Endothelial cell (in vitro differentiated cells): ENCODE data around the gene ARIH2. TPM values are rescaled to one million over a fixed set of nuclear protein-coding genes. Genes with fewer than 3 reads are reported as not detected.

ENCODE experiments used
- DNase-seq: peaks from one replicate; pipeline ENCODE4 v3.0.0; 2021; ENCODE audit warnings: low spot score
- H3K27ac Mint-ChIP-seq: one replicate; pipeline ENCODE4 v1.8.0; 2021; ENCODE audit warnings: mixed read lengths, inconsistent platforms; ENCODE audit not compliant: unreplicated experiment
- H3K27me3 Mint-ChIP-seq: one replicate; pipeline ENCODE4 v1.8.0; 2021; ENCODE audit warnings: mild to moderate bottlenecking, moderate library complexity, mixed read lengths, inconsistent platforms; ENCODE audit not compliant: unreplicated experiment
- H3K36me3 Mint-ChIP-seq: one replicate; pipeline ENCODE4 v1.8.0; 2021; ENCODE audit warnings: mild to moderate bottlenecking, low read depth, mixed read lengths, inconsistent platforms; ENCODE audit not compliant: unreplicated experiment
- H3K4me1 Mint-ChIP-seq: one replicate; pipeline ENCODE4 v1.8.0; 2021; ENCODE audit warnings: mild to moderate bottlenecking, mixed read lengths, inconsistent platforms; ENCODE audit not compliant: unreplicated experiment
- H3K4me3 Mint-ChIP-seq: one replicate; pipeline ENCODE4 v1.8.0; 2021; ENCODE audit warnings: mild to moderate bottlenecking, mixed read lengths, inconsistent platforms; ENCODE audit not compliant: unreplicated experiment
- H3K9me3 Mint-ChIP-seq: one replicate; pipeline ENCODE4 v1.8.0; 2021; ENCODE audit warnings: mixed read lengths, inconsistent platforms; ENCODE audit not compliant: unreplicated experiment
- CTCF ChIP-seq: fragments of 200-600 bp; sonication (generic); IDR thresholded peaks from one replicate; pipeline ENCODE4 v1.5.0; 2021; ENCODE audit warnings: antibody characterized with exemption; ENCODE audit not compliant: unreplicated experiment
- total RNA-seq: library from RNA; stranded (reverse); fragmentation: NEBNext Ultra II Directional; extraction: Animal tissue kit (Norgen Biotek cat#: 25700); gene quantifications from one replicate; pipeline ENCODE4 v1.2.1, GENCODE V29; 2021; ENCODE audit not compliant: unreplicated experiment

ARIH2 gene
- total RNA-seq, 1 donor from 2014 or later: 57.0 TPM

- no peak for TF ChIP-seq CTCF
- Mint-ChIP-seq H3K4me3 (peak overlapping the region; percentile 96), H3K27me3 (peaks cover 31% of the 10 kb centered on the region), H3K4me1 (peaks cover 18% of the 10 kb centered on the region), H3K9me3 (no peaks in the 10 kb centered on the region), H3K36me3 (peaks cover 27% of the 10 kb centered on the region), H3K27ac (peak overlapping the region; percentile 42)
- no peak for DNase-seq
These were observed 101.3 kb downstream of the ARIH2 start for GRCh38 chr3:49019941-49020329.

- peak overlapping the region; percentile 42 for H3K27ac Mint-ChIP-seq
- peak; percentile 42 for DNase-seq
These were observed 101.9 kb downstream of the ARIH2 start for GRCh38 chr3:49020330-49021212.

GRCh38 chr3:49021213-49021812 is 102.7 kb downstream of the ARIH2 start:
- H3K4me3 Mint-ChIP-seq: peak overlapping the region; percentile 96
- peak; percentile 97 for DNase-seq
- no peak for TF ChIP-seq CTCF
- peaks cover 27% of the 10 kb centered on the region for H3K36me3 Mint-ChIP-seq
- H3K27ac Mint-ChIP-seq: peak overlapping the region; percentile 89
- peaks cover 17% of the 10 kb centered on the region for H3K27me3 Mint-ChIP-seq
- H3K4me1 Mint-ChIP-seq: peaks cover 18% of the 10 kb centered on the region
- no peaks in the 10 kb centered on the region for H3K9me3 Mint-ChIP-seq

More at GRCh38 chr3:49020330-49021212, 101.9 kb downstream of the ARIH2 start:
- TF ChIP-seq CTCF: no peak
- no peaks in the 10 kb centered on the region for H3K9me3 Mint-ChIP-seq
- H3K4me3 Mint-ChIP-seq: peak overlapping the region; percentile 96
- H3K4me1 Mint-ChIP-seq: peaks cover 18% of the 10 kb centered on the region
- peaks cover 25% of the 10 kb centered on the region for H3K27me3 Mint-ChIP-seq
- peaks cover 26% of the 10 kb centered on the region for H3K36me3 Mint-ChIP-seq

GRCh38 chr3:49021813-49022687 is 103.4 kb downstream of the ARIH2 start, which contains the start of gene NDUFAF3:
Gene NDUFAF3, plus strand, starts transcription at chr3:49022121. Its CDS starts 24 bp downstream, at chr3:49022145.
- Mint-ChIP-seq H3K9me3 (no peaks in the 10 kb centered on the region), H3K4me1 (peaks cover 18% of the 10 kb centered on the region), H3K27me3 (peaks cover 15% of the 10 kb centered on the region), H3K27ac (peak within 1 kb of the TSS; percentile 89), H3K4me3 (peak within 1 kb of the TSS; percentile 96), H3K36me3 (peaks cover 27% of the 10 kb centered on the region)
- DNase-seq: peak; percentile 98
- TF ChIP-seq CTCF: peak; percentile 88
